HG03025 (cell line): ENCODE data around the gene NFAT5.
"Not testable (repeated sequence)": the region's sequence is repeated elsewhere in the genome, so short reads cannot be mapped to it uniquely, and the experiment has no call there.

Experiments
- ATAC-seq: cut with Tn5 transposase; IDR thresholded peaks from one replicate; pipeline ENCODE4 v1.9.1; 2021; ENCODE audit warnings: mild to moderate bottlenecking, moderate library complexity; ENCODE audit not compliant: unreplicated experiment, low FRiP score

NFAT5 gene

GRCh38 chr16:69554495-69554894 is 11.3 kb upstream of the NFAT5 start:
- ATAC-seq: no peak

GRCh38 chr16:69555437-69555836 is 10.3 kb upstream of the NFAT5 start:
- ATAC-seq: no peak

GRCh38 chr16:69555867-69556266 is 9.9 kb upstream of the NFAT5 start:
- no peak for ATAC-seq

- ATAC-seq: no peak
Measured at GRCh38 chr16:69559164-69559563, 6.6 kb upstream of the NFAT5 start.

GRCh38 chr16:69561367-69561766 is 4.4 kb upstream of the NFAT5 start:
- not testable (repeated sequence) for ATAC-seq

GRCh38 chr16:69561901-69562300 is 3.9 kb upstream of the NFAT5 start:
- no peak for ATAC-seq

GRCh38 chr16:69562813-69563212 is 3.0 kb upstream of the NFAT5 start:
- ATAC-seq: no peak

- no peak for ATAC-seq
Measured at GRCh38 chr16:69563605-69564580, 1.9 kb upstream of the NFAT5 start.

- ATAC-seq: peak; percentile 44
Measured at GRCh38 chr16:69564845-69565670, 708 bp upstream of the NFAT5 start.

- peak; percentile 22 for ATAC-seq
Measured at GRCh38 chr16:69566240-69566980, 644 bp downstream of the NFAT5 start.

- ATAC-seq: no peak
Measured at GRCh38 chr16:69566981-69567680, 1.4 kb downstream of the NFAT5 start.

- ATAC-seq: no peak
Measured at GRCh38 chr16:69568676-69569075, 2.9 kb downstream of the NFAT5 start.

GRCh38 chr16:69578771-69579170 is 13.0 kb downstream of the NFAT5 start:
- not testable (repeated sequence) for ATAC-seq

- ATAC-seq: no peak
Measured at GRCh38 chr16:69579783-69580481, 14.2 kb downstream of the NFAT5 start.

GRCh38 chr16:69581297-69581696 is 15.5 kb downstream of the NFAT5 start:
- no peak for ATAC-seq

GRCh38 chr16:69584493-69584892 is 18.7 kb downstream of the NFAT5 start:
- ATAC-seq: not testable (repeated sequence)

- no peak for ATAC-seq
Measured at GRCh38 chr16:69589434-69590269, 23.9 kb downstream of the NFAT5 start.

- ATAC-seq: no peak
Measured at GRCh38 chr16:69590590-69590989, 24.8 kb downstream of the NFAT5 start.
